ENCODE data around the gene FADS2.
A peak's percentile ranks its signal among the peaks of the same experiment; 100 is the strongest.
"Not testable (repeated sequence)": the region's sequence is repeated elsewhere in the genome, so short reads cannot be mapped to it uniquely, and the experiment has no call there.

Gene FADS2

DNA sequence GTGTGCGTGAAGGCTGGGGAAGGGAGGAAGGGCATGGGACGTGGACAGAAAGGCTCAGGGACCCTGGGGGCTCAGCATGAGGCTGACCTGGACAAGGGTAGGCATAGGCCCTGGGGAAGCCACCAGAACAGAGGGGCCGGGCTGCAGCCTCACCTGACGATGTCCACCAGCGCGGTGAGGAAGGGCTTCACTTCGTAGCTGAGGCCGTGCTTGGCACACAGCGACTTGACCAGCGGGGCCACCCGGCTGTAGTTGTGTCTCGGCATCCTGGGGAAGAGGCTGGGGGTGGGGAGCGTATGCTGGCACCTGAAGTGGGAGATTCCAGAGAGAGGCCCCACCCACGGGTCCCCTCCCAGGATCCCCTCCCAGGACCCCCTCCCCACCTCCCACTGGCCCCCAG is 47.6 kb downstream of the FADS2 start:
- H3K27ac Mint-ChIP-seq: no peak overlapping the region
- peaks cover 12% of the 10 kb centered on the region for H3K4me1 Mint-ChIP-seq
- no peak overlapping the region for H3K4me3 Mint-ChIP-seq
- no peaks in the 10 kb centered on the region for H3K9me3 Mint-ChIP-seq
- H3K27me3 Mint-ChIP-seq (ENCODE audit: low read depth): peaks cover 3% of the 10 kb centered on the region
- H3K36me3 Mint-ChIP-seq (ENCODE audit: low read depth): no peaks in the 10 kb centered on the region
- TF ChIP-seq, protein P1, sequence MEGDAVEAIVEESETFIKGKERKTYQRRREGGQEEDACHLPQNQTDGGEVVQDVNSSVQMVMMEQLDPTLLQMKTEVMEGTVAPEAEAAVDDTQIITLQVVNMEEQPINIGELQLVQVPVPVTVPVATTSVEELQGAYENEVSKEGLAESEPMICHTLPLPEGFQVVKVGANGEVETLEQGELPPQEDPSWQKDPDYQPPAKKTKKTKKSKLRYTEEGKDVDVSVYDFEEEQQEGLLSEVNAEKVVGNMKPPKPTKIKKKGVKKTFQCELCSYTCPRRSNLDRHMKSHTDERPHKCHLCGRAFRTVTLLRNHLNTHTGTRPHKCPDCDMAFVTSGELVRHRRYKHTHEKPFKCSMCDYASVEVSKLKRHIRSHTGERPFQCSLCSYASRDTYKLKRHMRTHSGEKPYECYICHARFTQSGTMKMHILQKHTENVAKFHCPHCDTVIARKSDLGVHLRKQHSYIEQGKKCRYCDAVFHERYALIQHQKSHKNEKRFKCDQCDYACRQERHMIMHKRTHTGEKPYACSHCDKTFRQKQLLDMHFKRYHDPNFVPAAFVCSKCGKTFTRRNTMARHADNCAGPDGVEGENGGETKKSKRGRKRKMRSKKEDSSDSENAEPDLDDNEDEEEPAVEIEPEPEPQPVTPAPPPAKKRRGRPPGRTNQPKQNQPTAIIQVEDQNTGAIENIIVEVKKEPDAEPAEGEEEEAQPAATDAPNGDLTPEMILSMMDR (IDR thresholded peaks at IDR 0.05; ENCODE audit: unreplicated experiment in 3 of 3): no peak

DNA sequence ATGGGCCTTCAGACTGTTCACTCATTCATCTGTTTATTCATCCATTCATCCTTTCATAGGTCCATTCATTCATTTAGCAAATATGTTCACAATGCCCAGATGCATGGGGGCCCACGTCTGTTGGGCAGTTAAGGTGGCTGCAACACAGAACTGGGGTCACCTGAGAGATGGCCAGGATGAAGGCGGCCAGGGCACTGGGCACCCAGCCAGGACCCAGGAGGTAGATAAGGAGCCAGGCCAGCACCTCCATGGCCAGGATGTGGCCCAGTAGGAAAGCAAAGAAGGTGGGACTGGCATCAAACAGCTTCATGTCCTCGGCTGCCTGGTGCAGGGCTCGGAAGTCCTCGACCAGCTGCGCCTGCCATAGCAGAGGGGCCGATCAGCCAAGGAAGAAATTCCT is 51.1 kb downstream of the FADS2 start:
- Mint-ChIP-seq H3K4me3 (no peak overlapping the region), H3K9me3 (no peaks in the 10 kb centered on the region), H3K27me3 (ENCODE audit: low read depth) (no peaks in the 10 kb centered on the region), H3K4me1 (peaks cover 4% of the 10 kb centered on the region), H3K27ac (no peak overlapping the region), H3K36me3 (ENCODE audit: low read depth) (no peaks in the 10 kb centered on the region)
- TF ChIP-seq, protein P1 (IDR thresholded peaks at IDR 0.05; ENCODE audit: unreplicated experiment in 3 of 3): no peak

DNA sequence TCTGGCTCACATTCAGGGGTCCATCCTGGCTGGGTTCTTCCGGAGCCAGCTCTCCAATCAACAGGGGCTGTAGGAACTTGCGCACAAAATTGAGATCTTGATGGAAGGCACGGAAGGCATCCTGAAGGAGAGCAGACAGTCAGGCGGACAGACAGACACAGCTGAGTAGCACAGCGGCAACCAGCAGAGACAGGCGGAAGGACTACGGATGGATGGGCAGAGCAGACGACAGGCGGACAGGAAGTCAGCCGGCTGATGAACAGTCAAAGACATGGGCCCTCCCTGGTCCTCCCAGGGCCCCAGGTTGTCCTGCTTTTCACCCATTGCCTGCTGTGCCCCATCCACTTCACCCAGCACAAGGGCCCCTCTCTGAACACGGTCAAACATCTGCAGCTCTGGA is 51.9 kb downstream of the FADS2 start:
- H3K27me3 Mint-ChIP-seq (ENCODE audit: low read depth): no peaks in the 10 kb centered on the region
- no peak overlapping the region for H3K4me3 Mint-ChIP-seq
- no peaks in the 10 kb centered on the region for H3K9me3 Mint-ChIP-seq
- TF ChIP-seq, protein P1 (IDR thresholded peaks at IDR 0.05; ENCODE audit: unreplicated experiment in 3 of 3): no peak
- H3K36me3 Mint-ChIP-seq (ENCODE audit: low read depth): no peaks in the 10 kb centered on the region
- no peak overlapping the region for H3K27ac Mint-ChIP-seq
- peaks cover 4% of the 10 kb centered on the region for H3K4me1 Mint-ChIP-seq

DNA sequence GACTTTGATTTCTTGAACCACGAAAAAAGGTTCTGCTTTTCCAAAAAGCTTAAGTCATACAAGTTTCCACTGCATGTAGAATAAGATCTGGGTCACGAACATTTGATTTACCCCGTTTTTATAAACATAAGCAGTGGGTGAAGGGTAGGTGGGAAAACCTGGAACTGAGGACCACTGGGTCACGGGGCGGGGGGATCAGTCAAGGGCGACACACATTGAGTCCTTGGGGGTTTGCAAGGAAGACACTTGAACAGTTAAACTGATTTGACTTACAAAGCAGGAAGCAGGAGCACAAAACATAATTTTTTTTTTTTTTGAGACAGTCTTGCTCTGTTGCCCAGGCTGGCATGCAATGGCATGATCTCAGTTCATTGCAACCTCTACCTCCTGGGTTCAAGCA is 52.4 kb downstream of the FADS2 start:
- H3K27ac Mint-ChIP-seq: peak overlapping the region in 1 of 3 experiments; percentile 43
- no peaks in the 10 kb centered on the region for H3K27me3 Mint-ChIP-seq (ENCODE audit: low read depth)
- H3K36me3 Mint-ChIP-seq (ENCODE audit: low read depth): no peaks in the 10 kb centered on the region
- TF ChIP-seq, protein P1 (IDR thresholded peaks at IDR 0.05; ENCODE audit: unreplicated experiment in 3 of 3): no peak
- no peak overlapping the region for H3K4me3 Mint-ChIP-seq
- peaks cover 4% of the 10 kb centered on the region for H3K4me1 Mint-ChIP-seq
- no peaks in the 10 kb centered on the region for H3K9me3 Mint-ChIP-seq

DNA sequence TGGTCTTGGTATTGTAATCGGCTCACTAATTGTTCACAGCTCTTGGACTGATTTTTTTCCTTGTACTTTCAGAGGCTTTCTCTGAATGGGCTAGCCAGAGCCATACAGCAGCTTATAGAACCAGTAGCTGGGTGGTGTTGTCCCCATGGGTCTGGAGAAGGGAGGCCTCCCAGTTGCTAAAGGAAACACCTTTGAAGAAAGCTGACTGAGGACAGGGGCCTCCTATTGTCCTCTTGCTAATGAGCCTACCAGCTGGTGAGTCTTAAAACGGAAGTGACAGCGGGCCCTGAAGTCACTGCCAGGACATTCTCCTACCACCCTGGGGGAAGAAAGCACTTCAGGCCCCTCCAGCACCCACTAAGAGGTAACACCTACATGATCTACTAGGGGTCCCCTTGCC is 53.3 kb downstream of the FADS2 start:
- TF ChIP-seq, protein P1 (IDR thresholded peaks at IDR 0.05; ENCODE audit: unreplicated experiment in 3 of 3): no peak
- Mint-ChIP-seq H3K27ac (no peak overlapping the region), H3K4me3 (no peak overlapping the region)

DNA sequence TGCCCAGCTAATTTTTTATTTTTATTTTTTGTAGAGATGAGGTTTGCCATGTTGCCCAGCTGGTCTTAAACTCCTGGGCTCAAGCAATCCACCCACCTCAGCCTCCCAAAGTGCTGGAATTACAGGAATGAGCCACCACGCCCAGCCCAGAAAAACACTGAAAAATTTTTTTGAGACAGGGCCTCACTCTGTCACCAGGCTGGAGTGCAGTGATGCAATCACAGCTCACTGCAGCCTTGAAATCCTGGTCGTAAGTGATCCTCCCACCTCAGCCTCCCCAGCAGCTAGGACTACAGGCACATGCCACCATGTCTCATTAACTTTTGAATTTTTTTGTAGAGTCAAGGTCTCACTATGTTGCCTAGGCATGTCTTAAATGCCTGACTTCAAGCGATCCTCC is 54.2 kb downstream of the FADS2 start:
- H3K9me3 Mint-ChIP-seq; H3K27me3 Mint-ChIP-seq (ENCODE audit: low read depth); H3K36me3 Mint-ChIP-seq (ENCODE audit: low read depth); H3K27ac Mint-ChIP-seq; H3K4me1 Mint-ChIP-seq; H3K4me3 Mint-ChIP-seq: not testable (repeated sequence)

More for the DNA sequence above, 53.3 kb downstream of the FADS2 start:
- H3K9me3 Mint-ChIP-seq: no peaks in the 10 kb centered on the region
- H3K27me3 Mint-ChIP-seq (ENCODE audit: low read depth): no peaks in the 10 kb centered on the region
- H3K4me1 Mint-ChIP-seq: peaks cover 4% of the 10 kb centered on the region
- no peaks in the 10 kb centered on the region for H3K36me3 Mint-ChIP-seq (ENCODE audit: low read depth)

Measured in nephron (organoid).